ENCODE results near the gene STK4.

DNA sequence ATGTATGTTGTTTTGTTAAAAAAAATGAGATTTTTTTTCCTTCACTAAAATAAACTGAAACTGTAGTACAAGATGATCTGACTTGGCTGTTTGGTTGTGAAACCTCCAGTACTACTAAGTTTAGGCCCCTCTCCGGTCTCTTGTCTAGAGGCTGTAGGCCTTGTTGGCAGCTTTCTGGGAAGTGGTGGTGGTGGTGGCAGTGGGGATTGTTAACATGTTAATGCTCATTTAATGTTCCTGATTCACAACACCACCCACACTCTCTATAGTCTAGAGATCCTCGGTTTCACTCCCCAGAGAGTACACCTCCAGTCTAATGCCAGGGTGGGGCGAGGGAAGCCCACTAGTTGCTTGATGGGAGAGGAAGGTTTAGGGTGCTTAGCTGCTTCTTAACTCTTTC lies 24.1 kb downstream of the STK4 start:
- TF ChIP-seq, protein P1, sequence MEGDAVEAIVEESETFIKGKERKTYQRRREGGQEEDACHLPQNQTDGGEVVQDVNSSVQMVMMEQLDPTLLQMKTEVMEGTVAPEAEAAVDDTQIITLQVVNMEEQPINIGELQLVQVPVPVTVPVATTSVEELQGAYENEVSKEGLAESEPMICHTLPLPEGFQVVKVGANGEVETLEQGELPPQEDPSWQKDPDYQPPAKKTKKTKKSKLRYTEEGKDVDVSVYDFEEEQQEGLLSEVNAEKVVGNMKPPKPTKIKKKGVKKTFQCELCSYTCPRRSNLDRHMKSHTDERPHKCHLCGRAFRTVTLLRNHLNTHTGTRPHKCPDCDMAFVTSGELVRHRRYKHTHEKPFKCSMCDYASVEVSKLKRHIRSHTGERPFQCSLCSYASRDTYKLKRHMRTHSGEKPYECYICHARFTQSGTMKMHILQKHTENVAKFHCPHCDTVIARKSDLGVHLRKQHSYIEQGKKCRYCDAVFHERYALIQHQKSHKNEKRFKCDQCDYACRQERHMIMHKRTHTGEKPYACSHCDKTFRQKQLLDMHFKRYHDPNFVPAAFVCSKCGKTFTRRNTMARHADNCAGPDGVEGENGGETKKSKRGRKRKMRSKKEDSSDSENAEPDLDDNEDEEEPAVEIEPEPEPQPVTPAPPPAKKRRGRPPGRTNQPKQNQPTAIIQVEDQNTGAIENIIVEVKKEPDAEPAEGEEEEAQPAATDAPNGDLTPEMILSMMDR (IDR thresholded peaks at IDR 0.05): no peak
- no peak for TF ChIP-seq POLR2A (IDR thresholded peaks at IDR 0.05)

Measured in adrenal gland (tissue), 5 donors.